GM18861 (cell line): ENCODE data around the gene CAMTA1.

Source experiments
- ATAC-seq: cut with Tn5 transposase; IDR thresholded peaks from one replicate; pipeline ENCODE4 v1.9.1; 2021; ENCODE audit not compliant: unreplicated experiment

The CAMTA1 gene

GRCh38 chr1:7294636-7295035 is 509.4 kb downstream of the CAMTA1 start:
- no peak for ATAC-seq

DNA sequence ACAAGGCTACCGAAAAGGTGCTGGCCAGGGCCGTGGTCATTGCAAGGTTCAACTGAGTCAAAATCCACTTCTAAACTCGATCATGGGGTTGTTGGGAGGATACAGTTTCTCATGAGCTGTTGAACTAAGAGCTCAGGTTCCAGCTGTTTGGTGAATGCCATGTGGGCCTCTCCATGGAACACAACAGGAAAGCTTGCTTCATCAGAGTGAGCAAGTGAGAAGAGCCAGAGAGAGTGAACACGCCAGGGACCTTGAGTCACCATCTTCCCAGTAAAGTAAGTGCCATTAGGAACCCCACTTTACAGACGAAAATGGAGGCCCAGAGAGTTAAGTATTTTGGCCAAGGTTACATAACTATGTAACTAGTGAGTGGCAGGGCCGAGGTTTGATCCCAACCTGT is 510.7 kb downstream of the CAMTA1 start:
- ATAC-seq: no peak

GRCh38 chr1:7296968-7297367 is 511.7 kb downstream of the CAMTA1 start:
- no peak for ATAC-seq

DNA sequence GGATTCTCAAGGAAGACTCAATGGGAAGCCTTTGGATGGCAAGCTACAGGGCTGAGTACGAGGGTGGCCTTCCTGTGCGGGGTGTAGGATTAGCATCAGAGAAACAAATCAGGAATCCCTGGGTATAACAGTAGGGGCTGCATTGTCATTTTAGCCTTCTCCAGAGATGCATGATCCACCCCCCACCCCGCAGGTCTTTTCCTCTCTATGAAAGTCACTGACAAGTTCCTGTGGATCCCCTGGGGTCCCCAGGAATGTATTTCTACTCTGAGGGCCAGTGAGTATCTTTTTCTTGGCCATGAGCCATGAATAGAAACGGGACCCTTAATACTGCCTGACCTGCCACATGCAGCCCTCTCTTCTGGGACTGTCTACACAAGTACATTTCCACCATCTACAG is 512.9 kb downstream of the CAMTA1 start:
- no peak for ATAC-seq

GRCh38 chr1:7298749-7299151 is 513.5 kb downstream of the CAMTA1 start:
- no peak for ATAC-seq

GRCh38 chr1:7299329-7299799 is 514.1 kb downstream of the CAMTA1 start:
- ATAC-seq: no peak

- no peak for ATAC-seq
These were observed 514.7 kb downstream of the CAMTA1 start for GRCh38 chr1:7299994-7300393.

- no peak for ATAC-seq
These were observed 515.8 kb downstream of the CAMTA1 start for GRCh38 chr1:7300893-7301663.

- no peak for ATAC-seq
These were observed 516.4 kb downstream of the CAMTA1 start for GRCh38 chr1:7301664-7301981.

DNA sequence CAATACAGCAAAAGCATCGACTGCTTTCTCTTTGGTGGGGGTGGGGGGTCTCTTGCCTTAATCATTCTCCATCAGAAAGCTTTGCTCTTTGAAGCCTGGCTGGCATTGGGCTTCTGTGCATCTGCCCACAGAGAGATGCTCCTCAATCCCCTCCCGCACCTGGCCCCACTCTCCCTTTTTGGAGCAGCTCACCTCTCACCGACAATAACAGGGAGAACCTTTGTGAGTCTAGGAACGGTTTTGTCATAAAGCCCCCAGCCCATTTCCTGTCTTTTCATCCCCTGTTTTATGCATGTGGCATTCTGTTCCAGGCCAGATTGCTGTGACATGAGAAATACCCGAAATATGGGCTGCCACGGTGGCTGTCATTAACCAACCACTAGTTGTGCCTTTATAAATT is 516.9 kb downstream of the CAMTA1 start:
- ATAC-seq: no peak

DNA sequence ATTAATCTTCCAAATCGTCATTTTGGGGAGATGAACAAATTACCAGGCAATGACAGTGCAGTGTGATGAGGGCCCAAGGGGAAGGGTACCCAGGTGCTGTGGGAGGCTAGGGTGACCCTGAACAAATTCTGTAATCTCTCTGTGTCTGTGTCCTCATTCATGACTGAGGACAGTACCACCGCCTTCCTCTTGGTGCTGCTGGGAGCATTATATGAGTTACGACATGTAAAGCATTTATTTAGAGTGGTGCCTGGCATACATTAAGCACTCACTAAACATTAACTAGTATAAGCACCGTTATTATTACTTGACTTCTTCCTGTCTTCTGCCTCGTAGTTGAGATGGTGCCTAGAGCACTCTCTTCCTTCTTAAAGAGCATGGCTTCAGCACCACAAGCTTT is 517.6 kb downstream of the CAMTA1 start:
- no peak for ATAC-seq

- no peak for ATAC-seq
These were observed 518.5 kb downstream of the CAMTA1 start for GRCh38 chr1:7303554-7304317.

DNA sequence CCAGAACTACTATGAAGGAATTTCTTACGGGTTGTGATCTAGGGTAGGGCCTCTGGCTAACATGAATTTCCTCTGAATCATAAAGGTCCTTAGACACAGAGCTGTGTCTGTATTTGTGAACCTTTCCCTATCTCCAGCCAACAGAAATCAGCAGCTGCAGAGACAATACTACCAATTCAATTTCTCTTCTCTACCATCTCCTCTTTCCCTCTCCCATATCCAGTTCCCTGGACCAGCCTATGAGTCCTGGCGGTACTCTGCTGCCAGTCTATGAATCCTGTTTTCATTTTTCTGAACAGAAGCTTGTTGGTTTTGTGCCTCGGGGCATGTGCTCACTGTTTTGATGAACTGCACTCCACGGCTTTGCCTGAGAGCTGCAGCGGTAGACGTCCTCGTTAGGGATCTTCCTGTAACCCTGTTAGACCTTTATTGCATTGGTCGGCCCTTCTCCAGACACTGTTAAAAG is 527.9 kb downstream of the CAMTA1 start:
- no peak for ATAC-seq

- ATAC-seq: no peak
These were observed 528.6 kb downstream of the CAMTA1 start for GRCh38 chr1:7313826-7314225.

GRCh38 chr1:7315316-7315715 is 530.1 kb downstream of the CAMTA1 start:
- no peak for ATAC-seq

DNA sequence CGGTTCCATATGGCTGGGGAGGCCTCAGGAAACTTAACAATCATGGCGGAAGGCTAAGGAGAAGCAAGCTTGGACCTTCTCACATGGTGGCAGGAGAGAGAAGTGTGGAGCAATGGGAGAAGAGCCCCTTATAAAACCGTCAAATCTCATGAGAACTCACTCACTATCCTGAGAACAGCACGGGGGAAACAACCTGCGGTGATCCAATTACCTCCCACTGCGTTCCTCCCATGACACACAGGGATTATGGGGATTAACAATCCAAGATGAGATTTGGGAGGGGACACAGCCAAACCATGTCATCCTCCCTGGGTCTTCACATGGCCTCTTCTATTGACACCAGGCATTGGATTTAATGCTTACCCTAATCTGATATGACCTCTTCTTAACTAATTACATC is 530.7 kb downstream of the CAMTA1 start:
- ATAC-seq: no peak

- ATAC-seq: no peak
These were observed 532.6 kb downstream of the CAMTA1 start for GRCh38 chr1:7317888-7318287.

GRCh38 chr1:7319196-7319595 is 533.9 kb downstream of the CAMTA1 start:
- ATAC-seq: no peak

GRCh38 chr1:7320661-7321060 is 535.4 kb downstream of the CAMTA1 start:
- no peak for ATAC-seq

- no peak for ATAC-seq
These were observed 537.1 kb downstream of the CAMTA1 start for GRCh38 chr1:7322283-7322785.

DNA sequence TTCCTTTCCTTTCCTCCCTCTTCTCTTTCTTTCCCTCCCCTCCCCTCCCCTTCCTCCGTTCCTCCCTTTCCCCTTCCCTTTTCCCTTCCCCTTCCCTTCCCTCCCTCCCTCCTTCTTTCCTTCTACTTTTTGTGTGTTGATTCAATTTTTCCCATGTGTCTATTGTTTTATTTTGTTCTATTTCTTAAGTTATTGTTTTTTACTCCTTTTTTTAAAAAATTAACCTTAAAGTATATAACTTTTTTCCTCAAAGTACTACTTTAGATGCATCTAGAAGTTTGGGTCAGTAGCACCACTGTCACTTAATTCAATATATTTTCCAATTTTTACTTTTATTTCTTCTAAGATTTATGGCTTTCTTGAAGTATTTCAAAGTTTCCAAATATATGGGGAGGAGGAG is 537.7 kb downstream of the CAMTA1 start:
- no peak for ATAC-seq

GRCh38 chr1:7325254-7325653 is 540.0 kb downstream of the CAMTA1 start:
- no peak for ATAC-seq
